HG03135 (cell line): ENCODE data around the gene AR.

Experiments
- ATAC-seq: cut with Tn5 transposase; IDR thresholded peaks from one replicate; pipeline ENCODE4 v1.9.1; 2021; ENCODE audit warnings: mild to moderate bottlenecking, moderate library complexity; ENCODE audit not compliant: unreplicated experiment

Gene AR

GRCh38 chrX:67725471-67725870, 181.7 kb downstream of the AR start:
- ATAC-seq = no peak

GRCh38 chrX:67726018-67726417, 182.2 kb downstream of the AR start:
- no peak for ATAC-seq

DNA sequence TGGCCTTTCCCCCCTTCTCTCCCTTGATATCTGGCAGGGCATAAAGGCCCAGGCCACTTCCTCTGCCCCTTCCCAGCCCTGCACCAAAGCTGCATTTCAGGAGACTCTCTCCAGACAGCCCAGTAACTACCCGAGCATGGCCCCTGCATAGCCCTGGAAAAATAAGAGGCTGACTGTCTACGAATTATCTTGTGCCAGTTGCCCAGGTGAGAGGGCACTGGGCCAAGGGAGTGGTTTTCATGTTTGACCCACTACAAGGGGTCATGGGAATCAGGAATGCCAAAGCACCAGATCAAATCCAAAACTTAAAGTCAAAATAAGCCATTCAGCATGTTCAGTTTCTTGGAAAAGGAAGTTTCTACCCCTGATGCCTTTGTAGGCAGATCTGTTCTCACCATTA, 183.8 kb downstream of the AR start:
- no peak for ATAC-seq

DNA sequence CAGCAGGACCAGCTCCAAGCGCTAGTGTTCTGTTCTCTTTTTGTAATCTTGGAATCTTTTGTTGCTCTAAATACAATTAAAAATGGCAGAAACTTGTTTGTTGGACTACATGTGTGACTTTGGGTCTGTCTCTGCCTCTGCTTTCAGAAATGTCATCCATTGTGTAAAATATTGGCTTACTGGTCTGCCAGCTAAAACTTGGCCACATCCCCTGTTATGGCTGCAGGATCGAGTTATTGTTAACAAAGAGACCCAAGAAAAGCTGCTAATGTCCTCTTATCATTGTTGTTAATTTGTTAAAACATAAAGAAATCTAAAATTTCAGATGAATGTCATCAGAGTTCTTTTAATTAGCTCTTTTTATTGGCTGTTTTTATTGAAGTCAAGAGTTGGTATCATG, 186.5 kb downstream of the AR start:
- ATAC-seq = no peak

DNA sequence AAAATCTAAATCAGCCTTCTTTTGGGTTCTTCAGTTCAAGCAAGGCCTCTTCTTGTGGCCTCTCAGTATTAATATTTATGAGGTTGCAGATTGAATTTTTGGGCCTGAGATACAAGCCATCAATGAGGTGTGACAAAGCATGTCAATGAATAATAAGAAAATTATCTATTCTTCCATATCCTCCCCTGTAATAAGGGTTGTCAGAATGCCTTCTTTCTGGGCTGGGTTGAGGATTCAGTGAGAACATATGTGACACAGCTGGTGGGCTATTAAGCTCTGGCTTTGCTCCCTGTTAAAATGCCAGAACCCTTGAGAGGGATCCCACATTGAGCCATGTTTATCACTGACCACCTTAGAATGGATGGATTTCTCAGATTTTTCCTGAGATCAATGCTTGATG, 187.2 kb downstream of the AR start:
- ATAC-seq = no peak

- ATAC-seq = no peak
These were observed 189.0 kb downstream of the AR start for GRCh38 chrX:67732864-67733263.

GRCh38 chrX:67734111-67734753, 190.4 kb downstream of the AR start:
- ATAC-seq = no peak

- ATAC-seq = no peak
These were observed 205.7 kb downstream of the AR start for GRCh38 chrX:67749536-67749935.

DNA sequence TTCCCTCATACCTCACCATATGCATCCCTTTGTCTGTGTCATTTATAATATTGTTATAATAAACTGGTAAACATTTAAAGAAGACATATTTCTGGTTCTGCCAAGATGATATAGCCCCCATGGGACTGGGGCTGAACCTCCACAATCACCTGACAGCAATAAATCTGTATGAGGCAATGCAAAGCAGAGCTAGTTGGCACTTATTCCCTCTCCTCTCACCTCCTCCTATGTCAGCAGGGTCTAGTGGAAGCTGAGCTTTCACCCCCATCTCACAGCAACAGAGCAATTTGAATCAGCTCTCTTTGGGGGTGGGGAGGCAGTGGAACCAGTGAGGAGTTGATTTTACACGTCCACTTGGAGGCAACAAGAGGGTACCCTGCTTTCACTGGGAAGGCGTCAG, 206.9 kb downstream of the AR start:
- no peak for ATAC-seq

DNA sequence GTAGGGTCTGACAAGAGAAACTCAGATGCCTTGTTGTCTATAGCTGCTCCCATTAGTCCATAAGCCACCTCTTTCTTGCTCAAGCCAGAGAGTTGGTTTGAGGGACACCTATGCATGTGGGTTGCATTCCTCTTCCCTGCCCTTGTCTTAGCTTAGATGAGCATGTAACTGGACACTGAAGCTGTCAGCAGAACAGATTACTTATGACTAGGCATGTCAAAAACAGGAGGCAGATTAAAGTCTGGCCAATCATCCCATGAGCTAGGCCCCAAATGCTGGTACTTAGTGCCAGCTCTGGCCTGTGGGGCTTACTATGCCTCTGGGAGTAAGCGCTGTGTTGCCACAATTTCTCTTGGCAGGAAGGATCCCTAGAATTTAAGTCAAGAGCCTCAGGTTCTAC, 215.2 kb downstream of the AR start:
- no peak for ATAC-seq

DNA sequence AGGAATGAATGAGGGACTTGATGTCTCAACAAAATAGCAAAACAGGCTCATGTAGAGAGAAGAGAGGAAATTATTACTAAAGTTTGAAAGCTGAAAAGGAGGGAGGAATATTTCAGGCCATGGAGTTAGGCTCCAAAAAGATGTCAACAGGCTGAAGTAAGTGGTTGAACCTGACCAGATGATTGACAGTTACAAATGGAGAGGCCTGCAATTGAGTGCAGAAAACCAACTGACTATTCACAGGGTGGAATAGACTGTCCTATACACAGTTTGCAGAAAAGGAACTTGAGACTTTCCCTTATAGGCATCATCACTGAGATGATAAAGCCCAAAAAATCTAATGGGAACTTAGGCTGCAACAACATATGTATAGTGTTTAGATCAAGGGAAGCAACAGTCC, 233.3 kb downstream of the AR start:
- no peak for ATAC-seq

- no peak for ATAC-seq
These were observed 235.3 kb downstream of the AR start for GRCh38 chrX:67779099-67779498.
